ENCODE results near the gene COPRS. TPM values are rescaled to one million over a fixed set of nuclear protein-coding genes. Genes with fewer than 3 reads are reported as not detected.

The COPRS gene, protein sequence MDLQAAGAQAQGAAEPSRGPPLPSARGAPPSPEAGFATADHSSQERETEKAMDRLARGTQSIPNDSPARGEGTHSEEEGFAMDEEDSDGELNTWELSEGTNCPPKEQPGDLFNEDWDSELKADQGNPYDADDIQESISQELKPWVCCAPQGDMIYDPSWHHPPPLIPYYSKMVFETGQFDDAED
- 117 and 130 TPM in 2 replicates for total RNA-seq

DNA sequence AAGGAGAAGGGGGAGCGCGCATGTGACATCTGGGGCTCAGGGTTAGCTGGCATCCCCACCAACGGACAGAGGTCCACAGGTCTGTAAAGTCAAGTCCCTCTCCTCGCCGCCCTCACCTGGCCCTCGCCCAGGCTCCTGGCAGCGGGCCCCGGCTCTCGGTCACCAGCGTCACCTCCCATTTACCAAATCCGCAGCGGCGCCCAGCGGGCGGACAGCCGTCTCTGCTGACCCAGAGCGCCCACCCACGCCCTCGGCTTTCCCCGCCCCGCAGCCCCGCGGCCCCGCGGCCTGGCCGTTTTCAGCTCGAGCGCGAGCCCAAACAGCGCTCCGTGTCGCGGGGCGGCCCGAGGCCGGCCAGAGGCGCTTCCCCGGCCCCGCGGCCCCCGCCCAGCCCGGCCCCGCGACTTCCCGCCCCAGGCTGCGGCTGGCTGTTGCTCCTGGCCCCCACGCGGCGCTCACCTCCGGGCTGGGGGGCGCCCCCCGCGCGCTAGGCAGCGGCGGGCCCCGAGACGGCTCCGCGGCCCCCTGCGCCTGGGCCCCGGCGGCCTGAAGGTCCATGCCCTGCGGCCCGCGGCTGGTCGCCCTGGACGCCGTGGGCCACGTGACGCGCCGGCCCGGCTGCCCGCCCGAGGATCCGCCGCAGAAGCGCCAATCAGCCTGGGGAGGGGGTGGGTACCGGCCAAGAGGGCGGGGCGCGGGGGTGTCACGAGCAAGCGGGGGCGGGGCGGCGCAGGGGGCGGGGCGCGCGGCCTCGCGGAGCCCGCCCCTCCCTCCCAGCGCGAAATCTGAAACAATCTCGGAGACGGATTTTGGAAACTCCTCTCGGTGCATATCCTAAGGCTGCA lies at the start of gene COPRS:
COPRS (minus strand) TSS at position 603 of the 845 bp plus-strand sequence; CDS start at position 558, 45 bp downstream.

Other genes starting within 250 kb of the COPRS start
- 34.7 and 38.2 TPM in 2 replicates for gene UTP6, start 42.5 kb upstream of the COPRS start, total RNA-seq
- gene SUZ12, start 77.8 kb upstream of the COPRS start, total RNA-seq, result 15.3 and 18.2 TPM in 2 replicates
- gene LRRC37B, start 148.1 kb upstream of the COPRS start, total RNA-seq, result 12.4 and 17.4 TPM in 2 replicates